Subcutaneous abdominal adipose tissue (tissue), 5 donors: ENCODE data around the gene RNU7-1.

ENCODE experiments used
- H3K27ac ChIP-seq: one replicate; pipeline ENCODE4 v1.7.0; 2013; ENCODE audit warnings: low read depth, mild to moderate bottlenecking, inconsistent platforms, low read length, moderate library complexity
- H3K27me3 ChIP-seq, 5 donors: one replicate each; pipeline ENCODE4 v1.7.0; 2013; ENCODE audit warnings: low read length in 5 of 5, inconsistent platforms in 1 of 5; ENCODE audit not compliant: control insufficient read depth in 5 of 5, insufficient read depth in 4 of 5
- H3K36me3 ChIP-seq, 5 donors: one replicate each; pipeline ENCODE4 v1.7.0; 2013; ENCODE audit warnings: low read length in 5 of 5; ENCODE audit not compliant: control insufficient read depth in 5 of 5, insufficient read depth in 5 of 5
- H3K4me1 ChIP-seq, 5 donors: one replicate each; pipeline ENCODE4 v1.7.0; 2013; ENCODE audit warnings: low read length in 5 of 5, mild to moderate bottlenecking in 3 of 5, moderate library complexity in 1 of 5; ENCODE audit not compliant: control insufficient read depth in 5 of 5, insufficient read depth in 5 of 5
- H3K4me3 ChIP-seq, 5 donors: one replicate each; pipeline ENCODE4 v1.7.0; 2013; ENCODE audit warnings: low read length in 5 of 5, low read depth in 1 of 5
- H3K9ac ChIP-seq, 5 donors: one replicate each; pipeline ENCODE4 v1.7.0; 2013; ENCODE audit warnings: low read length in 5 of 5, mild to moderate bottlenecking in 4 of 5, moderate library complexity in 3 of 5
- H3K9me3 ChIP-seq, 5 donors: one replicate each; pipeline ENCODE4 v1.7.0; 2013; ENCODE audit warnings: low read length in 5 of 5; ENCODE audit not compliant: control insufficient read depth in 5 of 5
- donor health status: healthy.
- donor health status: healthy.
- donor health status: healthy.
- donor health status: healthy.
- donor health status: healthy.

RNU7-1 gene

GRCh38 chr12:6919588-6919987 is 24.0 kb upstream of the RNU7-1 start:
- Histone ChIP-seq H3K9ac (no peak overlapping the region), H3K4me1 (peaks cover 3 to 31% (median 16%) of the 10 kb centered on the region in 5 donors), H3K27me3 (peaks cover 9 to 21% (median 19%) of the 10 kb centered on the region in 5 donors), H3K36me3 (peaks cover 0 to 7% (median 0%) of the 10 kb centered on the region in 5 donors), H3K4me3 (no peak overlapping the region), H3K27ac (no peak overlapping the region), H3K9me3 (no peaks in the 10 kb centered on the region)

GRCh38 chr12:6921539-6921938 is 22.1 kb upstream of the RNU7-1 start:
- Histone ChIP-seq H3K36me3 (peaks cover 0 to 7% (median 0%) of the 10 kb centered on the region in 5 donors), H3K4me1 (peaks cover 9 to 42% (median 29%) of the 10 kb centered on the region in 5 donors), H3K9me3 (no peaks in the 10 kb centered on the region), H3K27me3 (peaks cover 0 to 6% (median 3%) of the 10 kb centered on the region in 5 donors), H3K27ac (no peak overlapping the region), H3K4me3 (no peak overlapping the region), H3K9ac (no peak overlapping the region)

GRCh38 chr12:6921996-6922946 is 21.3 kb upstream of the RNU7-1 start:
- H3K27me3 ChIP-seq, result peaks cover 0 to 4% (median 0%) of the 10 kb centered on the region in 5 donors
- H3K9ac ChIP-seq, result no peak overlapping the region
- H3K27ac ChIP-seq, result no peak overlapping the region
- no peaks in the 10 kb centered on the region for H3K9me3 ChIP-seq
- H3K4me1 ChIP-seq, result peaks cover 9 to 49% (median 36%) of the 10 kb centered on the region in 5 donors
- H3K36me3 ChIP-seq, result peaks cover 0 to 5% (median 0%) of the 10 kb centered on the region in 5 donors
- peak overlapping the region in 2 of 5 donors; percentile 22 to 36 for H3K4me3 ChIP-seq

GRCh38 chr12:6923003-6923732 is 20.4 kb upstream of the RNU7-1 start:
- H3K27me3 ChIP-seq, result peaks cover 0 to 4% (median 0%) of the 10 kb centered on the region in 5 donors
- H3K9ac ChIP-seq, result no peak overlapping the region
- H3K4me3 ChIP-seq, result peak overlapping the region in 2 of 5 donors; percentile 22 to 36

GRCh38 chr12:6923851-6924250 is 19.8 kb upstream of the RNU7-1 start:
- Histone ChIP-seq H3K9me3 (no peaks in the 10 kb centered on the region), H3K36me3 (peaks cover 0 to 5% (median 0%) of the 10 kb centered on the region in 5 donors), H3K9ac (no peak overlapping the region), H3K4me3 (no peak overlapping the region), H3K27me3 (peaks cover 0 to 4% (median 0%) of the 10 kb centered on the region in 5 donors), H3K27ac (no peak overlapping the region), H3K4me1 (peaks cover 9 to 56% (median 41%) of the 10 kb centered on the region in 5 donors)

More at GRCh38 chr12:6923003-6923732, 20.4 kb upstream of the RNU7-1 start:
- no peaks in the 10 kb centered on the region for H3K9me3 ChIP-seq
- H3K36me3 ChIP-seq, result peaks cover 0 to 5% (median 0%) of the 10 kb centered on the region in 5 donors
- peaks cover 9 to 51% (median 37%) of the 10 kb centered on the region in 5 donors for H3K4me1 ChIP-seq
- H3K27ac ChIP-seq, result no peak overlapping the region

- Histone ChIP-seq H3K9ac (peak overlapping the region in 4 of 5 donors; percentile 7 to 92 (median 68)), H3K4me3 (peak overlapping the region in 3 of 5 donors; percentile 5 to 56 (median 26)), H3K27ac (peak overlapping the region; percentile 96), H3K4me1 (peaks cover 14 to 69% (median 54%) of the 10 kb centered on the region in 5 donors), H3K27me3 (peaks cover 0 to 4% (median 0%) of the 10 kb centered on the region in 5 donors), H3K9me3 (no peaks in the 10 kb centered on the region), H3K36me3 (peaks cover 0 to 3% (median 0%) of the 10 kb centered on the region in 5 donors)
Measured at GRCh38 chr12:6925239-6925539, 18.4 kb upstream of the RNU7-1 start.

GRCh38 chr12:6925540-6926279 is 17.9 kb upstream of the RNU7-1 start:
- peak overlapping the region; percentile 7 to 77 (median 56) for H3K4me3 ChIP-seq
- peaks cover 0 to 3% (median 0%) of the 10 kb centered on the region in 5 donors for H3K36me3 ChIP-seq
- peak overlapping the region; percentile 7 to 92 (median 66) for H3K9ac ChIP-seq
- H3K27me3 ChIP-seq, result peaks cover 0 to 4% (median 0%) of the 10 kb centered on the region in 5 donors
- H3K4me1 ChIP-seq, result peaks cover 14 to 72% (median 58%) of the 10 kb centered on the region in 5 donors
- H3K9me3 ChIP-seq, result no peaks in the 10 kb centered on the region
- H3K27ac ChIP-seq, result peak overlapping the region; percentile 96

GRCh38 chr12:6927379-6928021 is 16.1 kb upstream of the RNU7-1 start, which contains the start of gene ATN1:
Gene ATN1, plus strand, starts transcription at chr12:6927959. Its CDS starts 6,043 bp downstream, at chr12:6934002.
- Histone ChIP-seq H3K9me3 (no peaks in the 10 kb centered on the region), H3K36me3 (no peaks in the 10 kb centered on the region), H3K27me3 (peaks cover 0 to under 1% (median 0%) of the 10 kb centered on the region in 5 donors), H3K4me3 (peak within 1 kb of the TSS; percentile 77 to 96 (median 86)), H3K9ac (peak within 1 kb of the TSS; percentile 82 to 99 (median 96)), H3K27ac (peak within 1 kb of the TSS; percentile 99), H3K4me1 (peaks cover 14 to 78% (median 70%) of the 10 kb centered on the region in 5 donors)
